HCT116 (cell line): ENCODE data around the gene FBXL16. TPM values are rescaled to one million over a fixed set of nuclear protein-coding genes. Genes with fewer than 3 reads are reported as not detected.

Experiments used
- ATAC-seq: fragments of 200-7000 bp; cut with Tn5 transposase; 2 replicates; pipeline ENCODE4 v1.9.1; 2020; ENCODE audit warnings: mild to moderate bottlenecking, moderate library complexity
- BruUV-seq: library from RNA; stranded (reverse); fragments of 400-500 nt; replicated peaks from 2 replicates; lab custom pipeline; 2021; lab: Mats Ljungman, UMichigan
- CTCF ChIA-PET: fragments of 300-600 bp; sonication (Branson Sonifier 250); formaldehyde crosslinking; loops from one replicate; lab custom pipeline; 2021; ENCODE audit warnings: antibody characterized with exemption; lab: Charles Lee
- POLR2A ChIA-PET: fragments of 300-600, 350-600 bp; sonication (Branson Sonifier 250); formaldehyde crosslinking; loops from one replicate; lab custom pipeline; 2021; ENCODE audit warnings: antibody characterized with exemption; lab: Charles Lee
- RAD21 ChIA-PET, 2 experiments: fragments of 300-600 bp; sonication (Branson Sonifier 250); formaldehyde crosslinking; loops; one replicate each; lab custom pipeline; 2023; ENCODE audit warnings: low total read pairs in 2 of 2; ENCODE audit not compliant: uncharacterized antibody in 2 of 2, unreplicated experiment in 2 of 2, low non-redundant PET in 1 of 2; lab: Charles Lee
- DNase-seq: peaks from one replicate; pipeline ENCODE4 v3.0.0-alpha.2; 2010; ENCODE audit warnings: low read depth, low spot score
- H2AFZ ChIP-seq: fragments of 200-600 bp; shearing (Covaris generic), sonication (generic); 2 replicates; pipeline ENCODE4 v1.6.1; 2017; ENCODE audit warnings: low read depth, mixed run types, mixed read lengths, antibody characterized with exemption, low read length; ENCODE audit not compliant: poor library complexity, severe bottlenecking
- H3K27ac ChIP-seq: 2 replicates; pipeline ENCODE4 v1.5.1; 2012; ENCODE audit warnings: low read depth, low read length
- H3K27me3 ChIP-seq: fragments of 200-600 bp; sonication (generic); 2 replicates; pipeline ENCODE4 v1.6.1; 2016; ENCODE audit warnings: mixed run types, low read length, mixed read lengths; ENCODE audit not compliant: insufficient read depth
- H3K36me3 ChIP-seq, 2 experiments: fragments of 200-500 bp in 1 of 2; fragments of 200-600 bp in 1 of 2; sonication (Bioruptor generic) in 1 of 2; sonication (generic) in 1 of 2; 2 replicates each; pipeline versions ENCODE4 v1.5.1 to v1.6.1; 2014 to 2016; ENCODE audit warnings: low read length in 2 of 2, inconsistent platforms in 1 of 2, mixed read lengths in 1 of 2, mixed run types in 1 of 2; ENCODE audit not compliant: insufficient read depth in 2 of 2, control insufficient read depth in 1 of 2
- H3K4me1 ChIP-seq, 2 experiments: fragments of 200-600 bp in 1 of 2; sonication (generic) in 1 of 2; 2 replicates each; pipeline versions ENCODE4 v1.5.1 to v1.6.1; 2012 to 2017; ENCODE audit warnings: low read length in 2 of 2, inconsistent platforms in 1 of 2, mild to moderate bottlenecking in 1 of 2, mixed read lengths in 1 of 2, mixed run types in 1 of 2, moderate library complexity in 1 of 2; ENCODE audit not compliant: insufficient read depth in 2 of 2, control insufficient read depth in 1 of 2
- H3K4me2 ChIP-seq: fragments of 200-600 bp; sonication (generic); 2 replicates; pipeline ENCODE4 v1.6.1; 2017; ENCODE audit warnings: mixed run types, low read length, mixed read lengths
- H3K4me3 ChIP-seq, 2 experiments: fragments of 200-600 bp in 1 of 2; sonication (generic) in 1 of 2; replicated peaks in 1 of 2; 2 replicates each; pipeline ENCODE4 v1.5.1; 2011 to 2016; ENCODE audit warnings: low read length in 2 of 2, control low read depth in 1 of 2, low read depth in 1 of 2, mild to moderate bottlenecking in 1 of 2, mixed read lengths in 1 of 2, mixed run types in 1 of 2
- H3K79me2 ChIP-seq: fragments of 200-600 bp; sonication (generic); 2 replicates; pipeline ENCODE4 v1.6.1; 2017; ENCODE audit warnings: mild to moderate bottlenecking, mixed run types, low read length, moderate library complexity, mixed read lengths; ENCODE audit not compliant: insufficient read depth
- H3K9ac ChIP-seq: fragments of 200-600 bp; sonication (generic); 2 replicates; pipeline ENCODE4 v1.6.1; 2016; ENCODE audit warnings: low read length, mixed read lengths
- H3K9me2 ChIP-seq: fragments of 200-600 bp; sonication (generic), shearing (Covaris generic); 2 replicates; pipeline ENCODE4 v1.6.1; 2017; ENCODE audit warnings: mixed run types, mild to moderate bottlenecking, moderate library complexity; ENCODE audit not compliant: insufficient read depth
- H3K9me3 ChIP-seq, 2 experiments: fragments of 200-500 bp in 1 of 2; fragments of 200-600 bp in 1 of 2; sonication (Bioruptor generic) in 1 of 2; sonication (generic) in 1 of 2; 2 replicates each; pipeline ENCODE4 v1.6.1; 2014 to 2017; ENCODE audit warnings: low read length in 2 of 2, mixed read lengths in 2 of 2, inconsistent platforms in 1 of 2, low read depth in 1 of 2, mild to moderate bottlenecking in 1 of 2, mixed run types in 1 of 2, moderate library complexity in 1 of 2; ENCODE audit not compliant: control insufficient read depth in 1 of 2, insufficient read depth in 1 of 2
- H4K20me1 ChIP-seq: fragments of 200-600 bp; sonication (generic), shearing (Covaris generic); 2 replicates; pipeline ENCODE4 v1.6.1; 2017; ENCODE audit warnings: mixed run types, mild to moderate bottlenecking, moderate library complexity; ENCODE audit not compliant: insufficient read depth
- CEBPB ChIP-seq: IDR thresholded peaks from 2 replicates; pipeline ENCODE4 v1.6.1; 2012; ENCODE audit warnings: low read depth
- EGR1 ChIP-seq: IDR thresholded peaks from 2 replicates; pipeline ENCODE4 v1.6.1; 2012; ENCODE audit warnings: low read depth
- ELF1 ChIP-seq: IDR thresholded peaks from 2 replicates; pipeline ENCODE4 v1.6.1; 2012; ENCODE audit warnings: low read depth, borderline replicate concordance
- EZH2phosphoT487 ChIP-seq: fragments of 200-600 bp; IDR thresholded peaks from 2 replicates; pipeline ENCODE4 v1.6.1; 2018; ENCODE audit warnings: antibody characterized with exemption, borderline replicate concordance
- POLR2AphosphoS5 ChIP-seq: IDR thresholded peaks from 2 replicates; pipeline ENCODE4 v1.6.1; 2011; ENCODE audit warnings: mild to moderate bottlenecking, low read depth, low read length, moderate library complexity
- RAD21 ChIP-seq: IDR thresholded peaks from 2 replicates; pipeline ENCODE4 v1.6.1; 2012; ENCODE audit warnings: low read depth, mild to moderate bottlenecking
- YY1 ChIP-seq: IDR thresholded peaks from 2 replicates; pipeline ENCODE4 v1.6.1; 2011; ENCODE audit warnings: low read length, low read depth, moderate library complexity, mild to moderate bottlenecking; ENCODE audit not compliant: insufficient replicate concordance; ENCODE audit errors: extremely low read depth
- ZNF274 ChIP-seq: fragments of 200-500 bp; sonication (Bioruptor generic); IDR thresholded peaks from 2 replicates; pipeline ENCODE4 v1.6.1; 2014; ENCODE audit warnings: mild to moderate bottlenecking, low read depth, low read length, inconsistent platforms
- intact Hi-C: fragments of 100-400 bp; cut with micrococcal nuclease; formaldehyde crosslinking; loops from 2 replicates; pipeline ENCODE4 v1.10.0; 2022
- total RNA-seq: library from RNA; stranded (reverse); gene quantifications from one replicate; pipeline ENCODE4 v1.2.1, GENCODE V29; 2021; ENCODE audit not compliant: unreplicated experiment

The FBXL16 gene
- total RNA-seq, 1 experiment from 2014 or later, result 49.7 TPM

DNA sequence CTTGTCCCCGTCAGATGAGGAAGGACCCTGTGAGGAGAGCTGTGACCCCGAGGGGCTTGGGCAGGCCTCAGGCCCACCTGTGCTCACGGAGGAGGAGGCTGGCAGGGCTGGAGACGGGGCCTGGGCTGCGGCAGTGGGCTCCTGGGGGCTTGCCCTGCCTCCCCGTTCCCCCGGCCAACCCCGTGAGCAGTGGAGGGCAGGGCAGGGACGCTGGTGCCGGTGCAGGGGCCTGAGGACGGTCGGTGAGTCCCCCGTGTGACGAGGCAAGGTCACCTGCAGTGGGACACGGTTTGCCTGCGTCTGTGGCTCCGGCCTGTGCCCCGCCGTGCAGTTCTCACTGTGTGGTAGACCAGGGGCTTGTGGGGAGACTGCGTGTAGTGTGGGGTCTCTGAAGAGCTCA lies 46.0 kb downstream of the FBXL16 start:
- DNase-seq (no peak), ATAC-seq (no peak)
- H3K4me1 ChIP-seq, result peaks cover 3 to 9% of the 10 kb centered on the region in 2 experiments; a peak in 2 of 4 replicates
- no peaks in the 10 kb centered on the region for H3K9me3 ChIP-seq
- no peak for TF ChIP-seq YY1
- no peak for TF ChIP-seq ZNF274
- no peak for TF ChIP-seq EGR1
- no peak for TF ChIP-seq EZH2phosphoT487
- TF ChIP-seq POLR2AphosphoS5, result no peak
- TF ChIP-seq ELF1, result no peak
- TF ChIP-seq CEBPB, result no peak
- H3K9ac ChIP-seq, result no peak overlapping the region
- ChIA-PET RAD21 (no interaction called here), POLR2A (interaction anchor here (1.9 kb wide), 1 partner anchor 8 kb away, joined by 4 read pairs; no protein-coding TSS in a partner anchor), CTCF (interaction anchor here (1.1 to 2.6 kb wide), 2 partner anchors 11 to 24 kb away, joined by 3 to 13 read pairs; partner anchors contain the start of genes METTL26 and WDR90)
- intact Hi-C loops, result loop anchor here (2.0 kb wide), 1 partner anchor 81 kb away; no protein-coding TSS in a partner anchor
- no TSS peak for BruUV-seq
- H3K79me2 ChIP-seq, result no peaks in the 10 kb centered on the region
- H3K4me2 ChIP-seq, result no peak overlapping the region
- no peaks in the 10 kb centered on the region for H3K27me3 ChIP-seq
- H3K9me2 ChIP-seq, result no peaks in the 10 kb centered on the region
- H3K36me3 ChIP-seq, result no peaks in the 10 kb centered on the region
- no peak overlapping the region for H2AFZ ChIP-seq
- no peaks in the 10 kb centered on the region for H4K20me1 ChIP-seq
- no peak overlapping the region for H3K4me3 ChIP-seq
- H3K27ac ChIP-seq, result no peak overlapping the region; the same call in 1 of the 2 replicates

GRCh38 chr16:658679-659571 lies 46.7 kb downstream of the FBXL16 start:
- Histone ChIP-seq H3K27ac (no peak overlapping the region; the same call in 1 of the 2 replicates), H3K9me2 (no peaks in the 10 kb centered on the region), H3K27me3 (no peaks in the 10 kb centered on the region), H4K20me1 (no peaks in the 10 kb centered on the region), H3K79me2 (no peaks in the 10 kb centered on the region), H2AFZ (no peak overlapping the region), H3K4me3 (no peak overlapping the region), H3K4me1 (peaks cover 3 to 9% of the 10 kb centered on the region in 2 experiments; a peak in 2 of 4 replicates), H3K9me3 (no peaks in the 10 kb centered on the region), H3K4me2 (no peak overlapping the region), H3K36me3 (no peaks in the 10 kb centered on the region), H3K9ac (no peak overlapping the region)
- intact Hi-C loops, result no loop called here
- TF ChIP-seq RAD21, result no peak
- ChIA-PET RAD21 (no interaction called here), CTCF (interaction anchor here (2.6 kb wide), 1 partner anchor 10 kb away, joined by 13 read pairs; the partner anchor contains the start of gene WDR90), POLR2A (interaction anchor here (1.9 kb wide), 1 partner anchor 8 kb away, joined by 4 read pairs; no protein-coding TSS in a partner anchor)
- ATAC-seq (no peak), DNase-seq (no peak)
- no TSS peak for BruUV-seq
